Measurements from ENCODE around the gene INPP5E. TPM values are rescaled to one million over a fixed set of nuclear protein-coding genes. Genes with fewer than 3 reads are reported as not detected.

The INPP5E gene
- total RNA-seq, 1 donor from 2014 or later = 9.8 TPM

- no peak for DNase-seq (ENCODE audit: extremely low spot score in 2 of 2)
- Histone ChIP-seq H3K27ac (no peak overlapping the region), H3K9me3 (no peaks in the 10 kb centered on the region), H3K27me3 (no peaks in the 10 kb centered on the region), H3K4me3 (no peak overlapping the region), H3K4me1 (no peaks in the 10 kb centered on the region), H3K36me3 (peaks cover 0 to 97% of the 10 kb centered on the region in 2 donors)
- TF ChIP-seq CTCF (IDR thresholded peaks at IDR 0.05) = no peak
- TF ChIP-seq POLR2A (IDR thresholded peaks at IDR 0.05) = no peak
- no peak for TF ChIP-seq POLR2AphosphoS5 (IDR thresholded peaks at IDR 0.05; ENCODE audit: insufficient read depth in 1 of 2, low read depth in 1 of 2)
- intact Hi-C loops (cut with DNase I) = no loop called here
These were observed 21.2 kb downstream of the INPP5E start for GRCh38 chr9:136418182-136419091.

- intact Hi-C loops (cut with DNase I) = no loop called here
- Histone ChIP-seq H3K4me3 (no peak overlapping the region), H3K27me3 (no peaks in the 10 kb centered on the region), H3K36me3 (peaks cover 0 to 91% of the 10 kb centered on the region in 2 donors), H3K4me1 (peaks cover 6% of the 10 kb centered on the region), H3K27ac (no peak overlapping the region), H3K9me3 (no peaks in the 10 kb centered on the region)
- no peak for DNase-seq (ENCODE audit: extremely low spot score in 2 of 2)
- no peak for TF ChIP-seq CTCF (IDR thresholded peaks at IDR 0.05)
- no peak for TF ChIP-seq POLR2AphosphoS5 (IDR thresholded peaks at IDR 0.05; ENCODE audit: insufficient read depth in 1 of 2, low read depth in 1 of 2)
These were observed 22.7 kb downstream of the INPP5E start for GRCh38 chr9:136416914-136417313.

GRCh38 chr9:136416427-136416826 lies 23.2 kb downstream of the INPP5E start:
- H3K4me3 ChIP-seq = no peak overlapping the region
- TF ChIP-seq POLR2A (IDR thresholded peaks at IDR 0.05) = no peak
- no peak for TF ChIP-seq CTCF (IDR thresholded peaks at IDR 0.05)
- TF ChIP-seq POLR2AphosphoS5 (IDR thresholded peaks at IDR 0.05; ENCODE audit: insufficient read depth in 1 of 2, low read depth in 1 of 2) = no peak
- peaks cover 11% of the 10 kb centered on the region for H3K4me1 ChIP-seq
- H3K9me3 ChIP-seq = no peaks in the 10 kb centered on the region
- peaks cover 0 to 86% of the 10 kb centered on the region in 2 donors for H3K36me3 ChIP-seq
- no peak for DNase-seq (ENCODE audit: extremely low spot score in 2 of 2)
- intact Hi-C loops (cut with DNase I) = no loop called here
- H3K27me3 ChIP-seq = no peaks in the 10 kb centered on the region
- H3K27ac ChIP-seq = no peak overlapping the region

GRCh38 chr9:136412962-136413361 lies 26.7 kb downstream of the INPP5E start:
- TF ChIP-seq CTCF (IDR thresholded peaks at IDR 0.05) (no peak), POLR2AphosphoS5 (IDR thresholded peaks at IDR 0.05; ENCODE audit: insufficient read depth in 1 of 2, low read depth in 1 of 2) (no peak), POLR2A (IDR thresholded peaks at IDR 0.05) (no peak)
- intact Hi-C loops (cut with DNase I) = no loop called here
- no peaks in the 10 kb centered on the region for H3K9me3 ChIP-seq
- DNase-seq (ENCODE audit: extremely low spot score in 2 of 2) = no peak
- H3K36me3 ChIP-seq = peaks cover 0 to 54% of the 10 kb centered on the region in 2 donors
- H3K4me3 ChIP-seq = no peak overlapping the region
- peaks cover 36% of the 10 kb centered on the region for H3K4me1 ChIP-seq
- no peak overlapping the region for H3K27ac ChIP-seq
- no peaks in the 10 kb centered on the region for H3K27me3 ChIP-seq

GRCh38 chr9:136411378-136411777 lies 28.3 kb downstream of the INPP5E start:
- DNase-seq (ENCODE audit: extremely low spot score in 2 of 2) = no peak
- intact Hi-C loops (cut with DNase I) = no loop called here
- H3K9me3 ChIP-seq = no peaks in the 10 kb centered on the region
- peak overlapping the region; percentile 76 to 89 for H3K4me3 ChIP-seq
- H3K4me1 ChIP-seq = peaks cover 36% of the 10 kb centered on the region
- no peak overlapping the region for H3K27ac ChIP-seq
- H3K27me3 ChIP-seq = no peaks in the 10 kb centered on the region
- TF ChIP-seq POLR2AphosphoS5 (IDR thresholded peaks at IDR 0.05; ENCODE audit: insufficient read depth in 1 of 2, low read depth in 1 of 2) (no peak), POLR2A (IDR thresholded peaks at IDR 0.05) (no peak)
- peaks cover 0 to 47% of the 10 kb centered on the region in 2 donors for H3K36me3 ChIP-seq

All from vagina (tissue), 2 donors.